HCT116 (cell line): ENCODE data around the gene CPM. TPM values are rescaled to one million over a fixed set of nuclear protein-coding genes. Genes with fewer than 3 reads are reported as not detected.

Experiments used
- ATAC-seq: fragments of 200-7000 bp; cut with Tn5 transposase; 2 replicates; pipeline ENCODE4 v1.9.1; 2020; ENCODE audit warnings: mild to moderate bottlenecking, moderate library complexity
- BruUV-seq: library from RNA; stranded (reverse); fragments of 400-500 nt; replicated peaks from 2 replicates; lab custom pipeline; 2021; lab: Mats Ljungman, UMichigan
- CTCF ChIA-PET: fragments of 300-600 bp; sonication (Branson Sonifier 250); formaldehyde crosslinking; loops from one replicate; lab custom pipeline; 2021; ENCODE audit warnings: antibody characterized with exemption; lab: Charles Lee
- POLR2A ChIA-PET: fragments of 300-600, 350-600 bp; sonication (Branson Sonifier 250); formaldehyde crosslinking; loops from one replicate; lab custom pipeline; 2021; ENCODE audit warnings: antibody characterized with exemption; lab: Charles Lee
- RAD21 ChIA-PET, 2 experiments: fragments of 300-600 bp; sonication (Branson Sonifier 250); formaldehyde crosslinking; loops; one replicate each; lab custom pipeline; 2023; ENCODE audit warnings: low total read pairs in 2 of 2; ENCODE audit not compliant: uncharacterized antibody in 2 of 2, unreplicated experiment in 2 of 2, low non-redundant PET in 1 of 2; lab: Charles Lee
- DNase-seq: peaks from one replicate; pipeline ENCODE4 v3.0.0-alpha.2; 2010; ENCODE audit warnings: low read depth, low spot score
- H2AFZ ChIP-seq: fragments of 200-600 bp; shearing (Covaris generic), sonication (generic); 2 replicates; pipeline ENCODE4 v1.6.1; 2017; ENCODE audit warnings: low read depth, mixed run types, mixed read lengths, antibody characterized with exemption, low read length; ENCODE audit not compliant: poor library complexity, severe bottlenecking
- H3K27ac ChIP-seq: 2 replicates; pipeline ENCODE4 v1.5.1; 2012; ENCODE audit warnings: low read depth, low read length
- H3K27me3 ChIP-seq: fragments of 200-600 bp; sonication (generic); 2 replicates; pipeline ENCODE4 v1.6.1; 2016; ENCODE audit warnings: mixed run types, low read length, mixed read lengths; ENCODE audit not compliant: insufficient read depth
- H3K36me3 ChIP-seq, 2 experiments: fragments of 200-500 bp in 1 of 2; fragments of 200-600 bp in 1 of 2; sonication (Bioruptor generic) in 1 of 2; sonication (generic) in 1 of 2; 2 replicates each; pipeline versions ENCODE4 v1.5.1 to v1.6.1; 2014 to 2016; ENCODE audit warnings: low read length in 2 of 2, inconsistent platforms in 1 of 2, mixed read lengths in 1 of 2, mixed run types in 1 of 2; ENCODE audit not compliant: insufficient read depth in 2 of 2, control insufficient read depth in 1 of 2
- H3K4me1 ChIP-seq, 2 experiments: fragments of 200-600 bp in 1 of 2; sonication (generic) in 1 of 2; 2 replicates each; pipeline versions ENCODE4 v1.5.1 to v1.6.1; 2012 to 2017; ENCODE audit warnings: low read length in 2 of 2, inconsistent platforms in 1 of 2, mild to moderate bottlenecking in 1 of 2, mixed read lengths in 1 of 2, mixed run types in 1 of 2, moderate library complexity in 1 of 2; ENCODE audit not compliant: insufficient read depth in 2 of 2, control insufficient read depth in 1 of 2
- H3K4me2 ChIP-seq: fragments of 200-600 bp; sonication (generic); 2 replicates; pipeline ENCODE4 v1.6.1; 2017; ENCODE audit warnings: mixed run types, low read length, mixed read lengths
- H3K4me3 ChIP-seq, 2 experiments: fragments of 200-600 bp in 1 of 2; sonication (generic) in 1 of 2; replicated peaks in 1 of 2; 2 replicates each; pipeline ENCODE4 v1.5.1; 2011 to 2016; ENCODE audit warnings: low read length in 2 of 2, control low read depth in 1 of 2, low read depth in 1 of 2, mild to moderate bottlenecking in 1 of 2, mixed read lengths in 1 of 2, mixed run types in 1 of 2
- H3K79me2 ChIP-seq: fragments of 200-600 bp; sonication (generic); 2 replicates; pipeline ENCODE4 v1.6.1; 2017; ENCODE audit warnings: mild to moderate bottlenecking, mixed run types, low read length, moderate library complexity, mixed read lengths; ENCODE audit not compliant: insufficient read depth
- H3K9ac ChIP-seq: fragments of 200-600 bp; sonication (generic); 2 replicates; pipeline ENCODE4 v1.6.1; 2016; ENCODE audit warnings: low read length, mixed read lengths
- H3K9me2 ChIP-seq: fragments of 200-600 bp; sonication (generic), shearing (Covaris generic); 2 replicates; pipeline ENCODE4 v1.6.1; 2017; ENCODE audit warnings: mixed run types, mild to moderate bottlenecking, moderate library complexity; ENCODE audit not compliant: insufficient read depth
- H3K9me3 ChIP-seq, 2 experiments: fragments of 200-500 bp in 1 of 2; fragments of 200-600 bp in 1 of 2; sonication (Bioruptor generic) in 1 of 2; sonication (generic) in 1 of 2; 2 replicates each; pipeline ENCODE4 v1.6.1; 2014 to 2017; ENCODE audit warnings: low read length in 2 of 2, mixed read lengths in 2 of 2, inconsistent platforms in 1 of 2, low read depth in 1 of 2, mild to moderate bottlenecking in 1 of 2, mixed run types in 1 of 2, moderate library complexity in 1 of 2; ENCODE audit not compliant: control insufficient read depth in 1 of 2, insufficient read depth in 1 of 2
- H4K20me1 ChIP-seq: fragments of 200-600 bp; sonication (generic), shearing (Covaris generic); 2 replicates; pipeline ENCODE4 v1.6.1; 2017; ENCODE audit warnings: mixed run types, mild to moderate bottlenecking, moderate library complexity; ENCODE audit not compliant: insufficient read depth
- CEBPB ChIP-seq: IDR thresholded peaks from 2 replicates; pipeline ENCODE4 v1.6.1; 2012; ENCODE audit warnings: low read depth
- EGR1 ChIP-seq: IDR thresholded peaks from 2 replicates; pipeline ENCODE4 v1.6.1; 2012; ENCODE audit warnings: low read depth
- FOSL1 ChIP-seq: IDR thresholded peaks from 2 replicates; pipeline ENCODE4 v1.6.1; 2012; ENCODE audit warnings: low read depth
- JUND ChIP-seq: IDR thresholded peaks from 2 replicates; pipeline ENCODE4 v1.6.1; 2012
- MAX ChIP-seq: IDR thresholded peaks from 2 replicates; pipeline ENCODE4 v1.6.1; 2012
- SIN3A ChIP-seq: IDR thresholded peaks from 2 replicates; pipeline ENCODE4 v1.6.1; 2012; ENCODE audit warnings: low read depth
- TCF7L2 ChIP-seq: IDR thresholded peaks from 2 replicates; pipeline ENCODE4 v1.7.0; 2011; ENCODE audit warnings: borderline replicate concordance, inconsistent platforms; ENCODE audit not compliant: insufficient read depth, insufficient read length; ENCODE audit errors: extremely low read depth
- ZBTB33 ChIP-seq: IDR thresholded peaks from 2 replicates; pipeline ENCODE4 v1.6.1; 2011; ENCODE audit warnings: mild to moderate bottlenecking, low read length, moderate library complexity; ENCODE audit not compliant: insufficient replicate concordance; ENCODE audit errors: extremely low read depth
- ZFX ChIP-seq: fragments of 450-650 bp; IDR thresholded peaks from 2 replicates; pipeline ENCODE4 v1.6.1; 2017
- ZNF274 ChIP-seq: fragments of 200-500 bp; sonication (Bioruptor generic); IDR thresholded peaks from 2 replicates; pipeline ENCODE4 v1.6.1; 2014; ENCODE audit warnings: mild to moderate bottlenecking, low read depth, low read length, inconsistent platforms
- intact Hi-C: fragments of 100-400 bp; cut with micrococcal nuclease; formaldehyde crosslinking; loops from 2 replicates; pipeline ENCODE4 v1.10.0; 2022
- total RNA-seq: library from RNA; stranded (reverse); gene quantifications from one replicate; pipeline ENCODE4 v1.2.1, GENCODE V29; 2021; ENCODE audit not compliant: unreplicated experiment

The CPM gene
- total RNA-seq, 1 experiment from 2014 or later, result 5.3 TPM

- H3K9ac ChIP-seq, result no peak overlapping the region
- intact Hi-C loops, result loop anchor here (5.0 kb wide), 1 partner anchor 287 kb away; no protein-coding TSS in a partner anchor
- no TSS peak for BruUV-seq
- ChIA-PET POLR2A (no interaction called here), CTCF (no interaction called here), RAD21 (no interaction called here)
- H3K27me3 ChIP-seq, result no peaks in the 10 kb centered on the region
- TF ChIP-seq FOSL1 (no peak), ZNF274 (no peak), ZFX (no peak), TCF7L2 (no peak)
- no peaks in the 10 kb centered on the region for H4K20me1 ChIP-seq
- no peaks in the 10 kb centered on the region for H3K36me3 ChIP-seq
- DNase-seq (no peak), ATAC-seq (no peak)
- no peaks in the 10 kb centered on the region for H3K4me1 ChIP-seq
- H3K9me3 ChIP-seq, result no peaks in the 10 kb centered on the region
- H3K4me3 ChIP-seq, result no peak overlapping the region
- H3K27ac ChIP-seq, result no peak overlapping the region
- no peaks in the 10 kb centered on the region for H3K79me2 ChIP-seq
- H2AFZ ChIP-seq, result no peak overlapping the region
- no peak overlapping the region for H3K4me2 ChIP-seq
- H3K9me2 ChIP-seq, result no peaks in the 10 kb centered on the region
Observed at GRCh38 chr12:68870011-68870410, 63.0 kb downstream of the CPM start.

GRCh38 chr12:68868043-68868790 lies 64.8 kb downstream of the CPM start:
- Histone ChIP-seq H3K4me1 (no peaks in the 10 kb centered on the region), H3K9me2 (no peaks in the 10 kb centered on the region), H3K9ac (no peak overlapping the region), H3K4me2 (no peak overlapping the region), H3K4me3 (no peak overlapping the region), H4K20me1 (no peaks in the 10 kb centered on the region), H3K36me3 (no peaks in the 10 kb centered on the region), H3K9me3 (no peaks in the 10 kb centered on the region), H3K27ac (no peak overlapping the region), H3K27me3 (no peaks in the 10 kb centered on the region), H3K79me2 (no peaks in the 10 kb centered on the region), H2AFZ (no peak overlapping the region)
- POLR2A ChIA-PET, result no interaction called here
- RAD21 ChIA-PET, result no interaction called here
- BruUV-seq, result no TSS peak
- DNase-seq (no peak), ATAC-seq (no peak)
- intact Hi-C loops, result no loop called here
- TF ChIP-seq JUND (no peak), MAX (no peak), SIN3A (no peak), ZBTB33 (no peak), EGR1 (no peak), CEBPB (no peak)
- CTCF ChIA-PET, result interaction anchor here (1.6 kb wide), 1 partner anchor 202 kb away, joined by 4 read pairs; no protein-coding TSS in a partner anchor
